ENCODE measurements around the gene SLC6A13.

- TF ChIP-seq ZFP3 (CRISPR knock-in tag; IDR thresholded peaks at IDR 0.05) (no peak), OSR1 (CRISPR knock-in tag; IDR thresholded peaks at IDR 0.05) (no peak), CREB5 (CRISPR knock-in tag; IDR thresholded peaks at IDR 0.05; ENCODE audit: low read depth) (no peak), ESRRG (CRISPR knock-in tag; IDR thresholded peaks at IDR 0.05) (no peak), ZNF565 (CRISPR knock-in tag; conservative IDR thresholded peaks at IDR 0.05; ENCODE audit: low read depth) (no peak), SNAI2 (CRISPR knock-in tag; IDR thresholded peaks at IDR 0.05) (no peak), CSRNP3 (CRISPR knock-in tag; IDR thresholded peaks at IDR 0.05) (no peak), ISL1 (CRISPR knock-in tag; IDR thresholded peaks at IDR 0.05) (no peak)
Observed at GRCh38 chr12:227286-227915, 35.2 kb downstream of the SLC6A13 start.

Measured in SK-N-SH treated with all-trans-retinoic acid at 6 μM for 48 hours (cell line).